Stimulated activated CD4-positive, alpha-beta T cell treated with anti-CD3 and anti-CD28 coated beads, Interleukin-1b, Interleukin-23, amount 100 ng/mL, for 24 hours (primary cell): Measurements from ENCODE around the gene HCAR1.
"Not testable (repeated sequence)": the region's sequence is repeated elsewhere in the genome, so short reads cannot be mapped to it uniquely, and the experiment has no call there.

Source experiments
- DNase-seq, 4 experiments: peaks; one replicate each; pipeline ENCODE4 v3.0.0-alpha.2; 2020; ENCODE audit warnings: low read depth in 4 of 4, low spot score in 1 of 4

HCAR1 gene, protein sequence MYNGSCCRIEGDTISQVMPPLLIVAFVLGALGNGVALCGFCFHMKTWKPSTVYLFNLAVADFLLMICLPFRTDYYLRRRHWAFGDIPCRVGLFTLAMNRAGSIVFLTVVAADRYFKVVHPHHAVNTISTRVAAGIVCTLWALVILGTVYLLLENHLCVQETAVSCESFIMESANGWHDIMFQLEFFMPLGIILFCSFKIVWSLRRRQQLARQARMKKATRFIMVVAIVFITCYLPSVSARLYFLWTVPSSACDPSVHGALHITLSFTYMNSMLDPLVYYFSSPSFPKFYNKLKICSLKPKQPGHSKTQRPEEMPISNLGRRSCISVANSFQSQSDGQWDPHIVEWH

DNA sequence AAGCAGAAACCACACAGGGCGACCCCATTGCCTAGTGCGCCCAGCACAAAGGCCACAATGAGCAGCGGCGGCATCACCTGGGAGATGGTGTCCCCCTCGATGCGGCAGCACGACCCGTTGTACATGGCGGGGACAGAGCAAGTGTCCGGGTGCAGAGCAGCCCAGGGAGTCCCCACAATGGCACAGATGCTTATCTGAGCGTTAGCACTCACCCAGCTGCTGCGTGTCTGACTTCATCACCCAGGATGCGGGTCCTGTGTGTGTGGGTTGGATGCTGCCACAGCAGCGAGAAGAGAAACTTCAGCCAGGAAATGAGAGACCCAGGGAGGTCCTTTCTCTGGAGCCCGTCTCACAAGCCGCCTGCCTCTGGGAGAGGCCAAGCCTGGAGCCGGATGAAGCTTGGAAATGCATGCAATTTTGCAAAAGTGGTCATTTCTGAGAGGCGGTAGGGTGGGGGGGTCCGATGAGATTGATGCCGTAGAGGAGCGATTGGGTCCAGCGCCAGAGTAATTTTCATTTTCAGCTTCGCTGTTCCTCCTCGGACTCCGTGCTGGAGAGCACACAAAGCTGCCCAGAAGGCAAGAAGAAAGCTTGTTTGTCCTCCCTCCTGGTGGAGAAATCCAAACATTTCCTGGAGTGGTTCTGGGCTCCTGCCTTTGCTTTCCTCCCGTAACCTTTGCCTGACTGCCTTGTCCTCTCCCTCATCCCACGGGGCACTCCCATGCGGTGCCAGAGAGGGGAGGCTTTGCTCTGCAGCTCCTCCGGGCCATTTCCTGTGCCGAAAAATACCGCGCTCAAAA, at the start of gene HCAR1:
TSS of gene HCAR1 (minus strand) at position 630 of the 800 bp plus-strand sequence. CDS start at position 125, 505 bp downstream.
- DNase-seq, result peak in 2 of 4 experiments; percentile 14 to 50

GRCh38 chr12:122757568-122757967, 26.9 kb upstream of the HCAR1 start:
- DNase-seq, result no peak

DNA sequence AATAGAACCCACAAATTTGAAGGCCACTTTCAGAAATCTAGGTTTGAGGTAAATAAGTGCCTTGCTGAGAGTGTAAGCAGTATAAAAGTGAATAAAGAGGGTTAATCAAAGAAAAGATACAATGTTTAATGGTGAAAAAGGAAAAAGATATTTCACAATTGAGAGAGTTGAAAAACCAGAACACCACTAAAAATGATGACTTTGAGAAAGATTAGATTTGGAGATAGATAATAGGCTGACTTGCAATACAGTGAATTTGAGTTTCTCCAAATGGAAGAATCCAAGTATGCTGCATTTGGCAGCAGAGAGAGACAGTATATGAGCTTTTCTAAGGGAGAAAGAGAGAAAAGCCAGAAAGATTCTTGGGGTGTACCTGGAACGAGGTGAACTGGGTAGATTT, 24.1 kb upstream of the HCAR1 start:
- no peak for DNase-seq

DNA sequence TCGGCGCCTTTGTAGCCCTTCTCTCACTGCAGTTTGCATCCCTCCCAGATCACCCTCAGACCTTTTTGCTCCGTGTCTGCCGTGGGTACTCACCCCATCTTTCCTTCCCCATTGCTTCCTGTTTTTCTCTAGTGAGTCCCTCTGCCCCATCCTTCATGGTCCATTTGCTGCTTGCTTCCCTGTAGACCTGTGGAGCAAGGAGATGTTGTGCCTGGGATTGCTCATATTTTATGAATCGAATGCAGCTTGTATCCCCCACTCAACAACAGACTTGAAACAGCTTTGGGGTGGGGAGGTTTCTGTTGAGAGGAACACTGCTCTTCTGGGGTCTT, 22.6 kb upstream of the HCAR1 start:
- no peak for DNase-seq

DNA sequence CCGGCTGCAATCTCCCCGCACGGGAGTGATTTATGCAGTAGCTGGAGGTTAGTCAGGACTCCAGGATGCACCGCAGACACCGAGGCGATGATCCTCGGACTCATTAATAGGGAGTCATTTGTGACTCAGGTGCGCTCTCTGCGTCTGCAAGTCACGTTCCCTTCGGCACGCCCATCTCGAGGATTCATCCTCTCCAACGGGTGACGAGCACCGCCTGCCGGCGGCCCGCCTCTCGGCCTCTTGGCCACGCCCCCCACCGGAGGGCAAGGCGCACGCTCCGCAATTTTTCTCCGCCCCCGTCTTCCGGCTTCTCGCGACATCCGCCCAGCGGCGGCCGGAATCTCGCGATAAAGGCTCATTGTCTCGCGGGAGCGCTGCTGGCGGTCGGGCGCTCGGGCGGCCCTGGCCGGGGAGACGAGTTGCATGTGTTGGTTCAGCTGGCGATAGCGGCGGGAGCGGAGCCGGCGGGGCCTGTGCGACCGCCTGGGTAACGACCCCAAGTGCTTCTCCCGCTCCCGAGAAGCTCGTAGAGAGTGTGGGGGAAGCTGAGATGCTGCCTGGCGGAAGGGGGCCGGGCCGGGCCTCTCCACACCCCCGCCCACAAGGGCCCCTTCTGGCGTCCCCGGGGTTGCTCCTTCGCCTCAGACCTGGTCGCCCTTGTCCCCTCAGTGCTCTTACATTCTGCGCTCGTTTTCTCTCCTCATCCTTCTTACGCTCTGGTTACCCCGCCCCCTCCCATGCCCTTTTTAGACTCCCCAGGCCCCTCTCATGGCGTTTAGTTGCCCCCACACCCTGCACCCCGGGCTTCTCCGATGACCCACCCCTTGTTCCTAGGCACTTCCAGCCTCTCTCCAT, 22.0 kb upstream of the HCAR1 start, which contains the start of gene DENR:
TSS of gene DENR (plus strand) at position 361 of the 855 bp plus-strand sequence. CDS start 878 bp downstream, outside the sequence.
- DNase-seq, result peak; percentile 97 to 100 (median 98)

GRCh38 chr12:122750781-122751515, 20.3 kb upstream of the HCAR1 start:
- DNase-seq, result not testable (repeated sequence)

- DNase-seq, result no peak
These were observed 19.1 kb upstream of the HCAR1 start for GRCh38 chr12:122749569-122750332.

DNA sequence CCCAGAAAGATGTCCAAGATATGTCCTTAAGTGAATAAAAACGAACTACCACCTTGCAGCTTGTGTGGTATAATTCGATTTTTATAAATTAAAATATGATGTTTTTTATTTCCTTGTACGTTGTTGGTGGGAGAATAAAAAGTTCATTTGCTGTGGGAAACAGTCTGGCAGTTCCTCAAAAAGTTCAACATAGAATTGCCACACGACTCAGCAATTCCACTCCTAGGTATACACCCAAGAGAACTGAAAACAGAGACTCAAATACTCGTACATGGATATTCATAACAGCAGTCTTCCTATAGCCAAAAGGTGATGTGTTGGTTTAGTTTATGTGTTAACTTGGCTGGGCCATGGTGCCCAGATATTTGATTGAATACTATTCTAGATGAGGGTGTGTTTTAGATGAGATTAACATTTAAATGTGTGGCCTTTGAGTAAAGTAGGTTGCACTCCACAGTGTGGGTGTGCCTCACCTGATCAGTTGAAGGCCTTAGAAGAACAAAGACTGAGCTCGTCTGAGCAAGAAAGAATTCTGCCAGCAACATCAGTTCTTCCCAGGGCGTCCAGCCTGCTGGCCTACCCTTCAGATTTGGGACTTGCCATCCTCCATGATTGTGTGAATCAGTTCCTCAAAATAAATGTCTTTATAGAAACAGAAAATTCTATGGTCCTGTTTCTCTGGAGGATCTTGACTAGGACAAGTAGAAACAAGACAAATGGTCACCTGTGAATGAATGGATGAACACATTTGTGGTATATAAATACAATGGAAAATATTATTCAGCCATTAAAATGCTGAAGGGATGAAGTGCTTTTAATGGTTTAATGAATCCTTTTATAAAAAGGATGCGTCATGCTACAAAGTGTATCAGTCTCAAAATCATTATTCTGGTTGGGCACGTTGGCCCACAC, 16.8 kb upstream of the HCAR1 start:
- DNase-seq, result no peak

DNA sequence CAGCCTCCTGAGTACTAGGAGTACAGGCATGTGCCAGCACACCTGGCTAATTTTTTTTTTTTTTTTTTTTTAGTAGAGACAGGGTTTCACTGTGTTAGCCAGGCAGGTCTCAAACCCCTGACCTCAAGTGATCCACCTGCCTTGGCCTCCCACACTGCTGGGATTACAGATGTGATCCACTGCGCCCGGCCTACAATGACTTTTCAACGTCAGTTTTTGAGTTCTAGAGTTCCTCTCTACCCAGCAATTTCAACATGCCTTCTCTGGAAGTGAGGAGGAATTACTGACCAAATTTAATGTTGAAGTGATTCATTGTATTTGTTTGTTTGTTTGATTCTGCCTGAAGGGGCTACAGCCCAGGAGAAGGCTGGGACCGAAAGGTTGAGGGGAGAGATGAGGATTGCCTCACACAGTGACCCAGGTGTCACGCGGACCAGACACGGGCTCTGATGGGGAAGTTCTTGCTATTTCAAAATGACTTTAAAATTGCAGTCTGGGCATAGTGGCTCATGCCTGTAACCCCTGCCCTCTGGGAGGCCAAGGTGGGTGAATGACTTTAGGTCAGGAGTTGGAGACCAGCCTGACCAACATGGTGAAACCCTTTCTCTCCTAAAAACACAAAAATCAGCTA, 13.4 kb upstream of the HCAR1 start:
- no peak for DNase-seq

DNA sequence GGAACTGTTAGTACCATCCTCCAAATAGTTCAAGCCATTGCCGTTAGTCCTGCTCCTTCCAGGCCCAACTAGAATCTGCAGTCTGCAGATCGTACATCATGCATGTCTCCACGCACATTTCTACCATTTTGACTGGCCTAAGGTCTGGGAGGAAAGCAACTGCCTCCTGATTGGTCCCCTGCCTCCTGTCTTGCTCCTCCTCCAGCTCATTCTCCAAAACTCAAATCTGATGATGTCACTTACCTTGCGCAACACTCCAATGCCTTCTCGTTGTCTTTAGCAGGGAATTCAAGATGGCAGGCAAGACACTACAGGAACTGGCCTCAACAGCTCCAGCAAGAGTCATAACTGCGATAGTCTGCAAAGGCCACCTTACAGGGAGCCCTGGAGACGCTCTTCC, 9.7 kb upstream of the HCAR1 start:
- DNase-seq, result no peak

DNA sequence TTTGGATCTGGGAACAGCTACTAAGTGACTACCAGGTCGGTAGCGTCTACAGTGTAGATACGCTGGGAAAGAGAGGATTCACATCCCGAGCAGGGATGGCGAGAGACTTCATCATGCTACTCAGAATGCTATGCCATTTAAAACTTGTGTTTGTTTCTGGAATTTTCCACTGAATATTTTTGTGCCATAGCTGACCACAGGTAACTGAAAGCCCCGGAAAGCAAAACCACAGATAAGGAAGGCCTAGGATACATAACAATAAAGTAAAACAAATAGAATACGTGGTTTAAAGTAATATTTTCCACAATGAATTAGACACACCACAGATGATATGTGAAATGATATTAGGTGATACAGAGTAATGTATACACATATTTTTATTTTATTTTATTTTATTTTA, 7.9 kb upstream of the HCAR1 start:
- no peak for DNase-seq

- DNase-seq, result no peak
These were observed 2.0 kb upstream of the HCAR1 start for GRCh38 chr12:122732611-122733010.

DNA sequence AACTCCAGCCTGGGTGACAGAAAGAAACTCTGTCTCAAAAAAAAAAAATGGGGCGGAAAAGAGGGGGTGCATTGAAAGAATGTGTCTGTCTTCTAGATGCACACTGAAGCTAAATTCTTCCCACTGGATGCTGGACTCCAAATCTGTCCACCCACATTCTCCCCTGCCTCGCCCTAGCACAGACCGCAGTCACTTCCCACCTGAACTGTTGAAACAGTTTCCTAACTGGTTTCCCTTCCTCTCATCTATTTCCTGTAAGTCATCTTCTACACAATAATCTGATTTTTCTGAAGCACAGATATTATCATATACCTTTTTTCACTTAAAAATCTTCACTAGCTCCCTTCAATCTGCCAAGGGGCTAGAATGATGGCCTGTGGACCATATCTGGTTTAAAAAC, 1.5 kb upstream of the HCAR1 start:
- no peak for DNase-seq

DNA sequence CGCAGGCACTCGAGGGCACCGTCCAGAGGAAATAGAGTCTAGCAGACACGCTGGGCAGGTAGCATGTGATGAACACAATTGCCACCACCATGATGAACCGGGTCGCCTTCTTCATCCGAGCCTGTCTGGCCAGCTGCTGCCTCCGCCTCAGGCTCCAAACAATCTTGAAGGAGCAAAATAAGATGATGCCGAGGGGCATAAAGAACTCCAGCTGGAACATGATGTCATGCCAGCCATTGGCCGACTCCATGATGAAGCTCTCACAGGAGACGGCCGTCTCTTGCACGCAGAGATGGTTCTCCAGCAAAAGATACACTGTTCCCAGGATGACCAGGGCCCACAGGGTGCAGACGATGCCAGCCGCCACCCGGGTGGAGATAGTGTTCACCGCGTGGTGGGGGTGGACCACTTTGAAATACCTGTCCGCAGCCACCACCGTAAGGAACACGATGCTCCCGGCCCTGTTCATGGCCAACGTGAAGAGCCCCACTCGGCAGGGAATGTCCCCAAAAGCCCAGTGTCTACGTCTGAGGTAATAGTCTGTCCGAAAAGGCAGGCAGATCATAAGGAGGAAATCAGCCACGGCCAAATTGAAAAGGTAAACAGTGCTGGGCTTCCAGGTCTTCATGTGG, 945 bp downstream of the HCAR1 start:
- DNase-seq, result no peak

GRCh38 chr12:122726080-122726558, 4.5 kb downstream of the HCAR1 start:
- no peak for DNase-seq

- DNase-seq, result no peak
These were observed 5.1 kb downstream of the HCAR1 start for GRCh38 chr12:122725452-122726079.

- no peak for DNase-seq
These were observed 5.9 kb downstream of the HCAR1 start for GRCh38 chr12:122724641-122725243.
